Activated CD8-positive, alpha-beta memory T cell treated with anti-CD3 and anti-CD28 coated beads for 24 hours (primary cell): ENCODE data around the gene GSN.

Experiments used
- DNase-seq: peaks from one replicate; pipeline ENCODE4 v3.0.0-alpha.2; 2020

The GSN gene

GRCh38 chr9:121304707-121305106 is 36.7 kb downstream of the GSN start:
- no peak for DNase-seq

GRCh38 chr9:121305269-121305994 is 37.5 kb downstream of the GSN start:
- no peak for DNase-seq

- DNase-seq = no peak
These were observed 40.0 kb downstream of the GSN start for GRCh38 chr9:121307976-121308375.

- DNase-seq = no peak
These were observed 40.8 kb downstream of the GSN start for GRCh38 chr9:121308765-121309164.

GRCh38 chr9:121309171-121309570 is 41.2 kb downstream of the GSN start:
- DNase-seq = no peak

- DNase-seq = no peak
These were observed 42.0 kb downstream of the GSN start for GRCh38 chr9:121309833-121310425.

- DNase-seq = no peak
These were observed 42.6 kb downstream of the GSN start for GRCh38 chr9:121310571-121310970.

- DNase-seq = no peak
These were observed 44.2 kb downstream of the GSN start for GRCh38 chr9:121312169-121312568.

- no peak for DNase-seq
These were observed 45.6 kb downstream of the GSN start for GRCh38 chr9:121313458-121314152.

GRCh38 chr9:121316378-121316777 is 48.4 kb downstream of the GSN start:
- no peak for DNase-seq

- no peak for DNase-seq
These were observed 49.0 kb downstream of the GSN start for GRCh38 chr9:121316852-121317373.

GRCh38 chr9:121317737-121318630 is 50.0 kb downstream of the GSN start:
- no peak for DNase-seq

- DNase-seq = no peak
These were observed 50.8 kb downstream of the GSN start for GRCh38 chr9:121318631-121319382.

- DNase-seq = no peak
These were observed 51.4 kb downstream of the GSN start for GRCh38 chr9:121319383-121319780.

GRCh38 chr9:121321016-121321503 is 53.1 kb downstream of the GSN start:
- no peak for DNase-seq

GRCh38 chr9:121322037-121322736 is 54.2 kb downstream of the GSN start:
- no peak for DNase-seq

GRCh38 chr9:121322737-121323448 is 54.9 kb downstream of the GSN start:
- no peak for DNase-seq

- DNase-seq = no peak
These were observed 55.6 kb downstream of the GSN start for GRCh38 chr9:121323449-121324151.

GRCh38 chr9:121324316-121324715 is 56.4 kb downstream of the GSN start:
- no peak for DNase-seq

GRCh38 chr9:121324755-121325154 is 56.8 kb downstream of the GSN start:
- DNase-seq = no peak
